Measurements from ENCODE around the gene ARL2BP.

Gene ARL2BP

DNA sequence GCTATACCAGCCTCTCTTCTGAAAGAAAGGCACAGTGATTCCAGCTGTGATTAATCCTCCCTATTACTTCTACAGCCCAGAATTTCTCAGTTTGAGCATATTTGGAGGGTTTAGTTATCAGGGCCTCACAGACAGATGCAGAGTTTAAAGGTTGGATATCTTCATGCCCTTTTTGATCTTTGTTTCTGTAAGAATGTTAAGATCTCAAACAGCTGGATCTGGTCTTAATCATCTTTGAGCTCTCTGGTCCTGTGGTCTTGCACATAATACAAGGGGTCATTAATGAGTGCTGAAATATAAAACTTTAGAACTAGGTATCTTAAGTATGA is 9.1 kb upstream of the ARL2BP start:
- no peak for FAIRE-seq

DNA sequence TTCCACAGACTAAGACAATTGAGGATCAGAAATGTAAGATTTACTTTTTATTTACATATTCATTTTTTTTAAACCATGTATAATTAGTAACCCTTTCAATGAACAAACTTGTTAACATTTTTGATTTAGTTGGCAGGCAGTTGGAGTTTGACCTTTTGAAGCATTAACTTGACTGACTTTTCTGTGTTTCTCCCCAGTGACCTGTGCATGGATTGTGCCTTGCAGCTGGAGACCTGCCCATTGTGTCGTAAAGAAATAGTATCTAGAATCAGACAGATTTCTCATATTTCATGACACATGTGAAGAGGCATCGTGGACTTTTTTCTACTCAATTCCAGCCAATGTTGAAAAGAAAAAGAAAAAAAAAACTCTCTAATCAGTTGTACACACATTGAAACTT is 6.4 kb upstream of the ARL2BP start:
- no peak for FAIRE-seq

DNA sequence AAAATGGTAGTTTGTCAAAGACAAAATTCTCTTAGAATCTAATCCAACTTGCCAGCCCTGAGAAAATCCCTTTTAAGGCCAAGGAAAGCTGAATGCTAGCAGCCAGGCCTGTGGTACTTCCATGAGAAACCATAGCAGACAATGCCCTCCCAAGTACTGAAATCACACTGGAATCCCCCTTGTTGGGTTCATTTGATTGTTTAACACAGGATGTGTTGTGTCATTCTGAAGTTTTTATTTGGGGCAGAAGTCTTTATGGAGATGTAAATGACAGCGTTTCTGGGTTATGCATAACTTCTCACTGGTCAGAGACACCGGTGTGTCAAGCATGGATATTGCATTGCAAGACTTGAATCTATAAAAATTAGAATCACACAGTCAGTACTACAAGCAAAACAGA is 6.0 kb upstream of the ARL2BP start:
- no peak for FAIRE-seq

DNA sequence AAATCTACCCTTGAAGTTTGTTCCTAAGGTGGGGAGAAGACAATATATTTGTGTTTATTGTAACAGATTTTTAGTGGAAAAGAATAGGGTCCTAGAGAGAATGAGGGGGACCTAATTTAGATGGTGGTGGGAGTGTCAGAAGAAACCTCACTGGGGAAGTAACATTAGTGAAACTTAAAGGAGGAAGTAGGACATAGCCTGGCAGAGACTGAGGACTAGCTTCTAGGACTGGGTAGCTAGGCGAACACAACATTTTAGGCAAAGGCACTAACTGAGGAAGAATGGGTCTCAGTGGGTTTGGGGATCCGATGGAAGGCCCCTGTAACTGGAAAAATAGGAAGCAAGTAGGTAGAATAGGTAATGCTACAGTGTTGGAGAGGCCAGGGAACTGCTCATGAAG is 4.2 kb upstream of the ARL2BP start:
- FAIRE-seq = no peak

DNA sequence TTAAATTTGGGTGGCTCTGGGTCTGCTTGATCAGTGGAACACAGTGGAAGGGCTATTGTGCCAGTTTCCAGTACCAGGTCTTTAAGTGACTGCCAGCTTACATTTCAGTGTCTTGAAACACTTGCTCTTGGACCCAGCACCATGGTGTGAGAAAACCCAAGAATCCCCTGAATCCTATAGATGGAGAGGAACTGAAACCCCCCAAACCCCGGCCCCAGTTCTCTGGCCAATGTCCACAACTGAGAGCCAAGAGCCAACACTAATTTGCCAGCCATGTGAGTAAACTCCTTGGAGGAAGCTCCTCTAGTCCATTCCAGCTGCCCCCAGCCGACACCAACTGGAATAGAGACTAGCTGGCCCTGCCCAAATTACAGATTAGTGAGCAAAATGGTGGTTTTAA is 2.4 kb upstream of the ARL2BP start:
- FAIRE-seq = no peak

DNA sequence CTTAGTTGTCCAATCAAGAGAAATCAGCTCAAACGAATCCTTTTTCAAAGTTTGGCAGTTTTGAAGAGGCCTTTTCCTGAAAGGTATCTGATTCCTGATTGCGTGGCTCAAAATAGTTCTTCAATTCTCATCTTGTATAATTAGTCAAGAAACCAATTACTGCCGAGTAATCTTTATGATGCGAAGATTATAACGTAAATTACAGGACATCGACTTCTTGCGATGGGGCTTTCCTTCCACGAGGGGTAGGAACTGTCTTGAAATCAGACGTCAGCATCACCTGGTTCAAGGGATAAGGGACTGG is 644 bp upstream of the ARL2BP start:
- no peak for FAIRE-seq

DNA sequence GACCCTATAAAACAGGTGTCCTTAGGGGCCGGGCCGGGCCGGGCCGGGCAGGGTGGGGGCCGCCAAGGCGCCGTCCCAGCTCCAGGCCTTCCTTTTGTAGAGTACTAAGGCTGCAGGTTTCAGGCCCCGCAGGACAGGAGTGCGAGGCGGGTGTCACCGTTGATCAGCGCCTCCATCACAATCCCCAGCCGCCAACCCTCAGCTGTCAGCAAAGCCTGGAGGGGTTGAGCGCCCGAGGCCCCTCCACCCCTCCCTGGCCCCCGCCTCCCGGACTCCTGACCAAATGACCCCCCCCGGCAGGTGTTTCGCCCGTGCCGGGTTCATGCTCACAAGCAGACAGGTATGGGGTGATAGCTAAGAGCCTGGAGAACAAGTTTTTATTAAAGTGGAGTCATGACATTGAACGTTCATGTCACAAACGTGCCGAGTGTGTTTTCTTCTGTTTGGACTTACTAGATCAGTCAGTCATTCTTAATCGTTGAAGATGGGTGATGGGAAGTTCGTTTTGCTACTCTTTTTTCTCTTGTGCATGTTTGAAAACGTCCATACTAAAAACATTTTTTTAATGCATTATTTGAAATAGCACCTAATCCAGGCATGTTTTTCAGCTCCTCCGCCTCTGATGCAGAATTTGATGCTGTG is 534 bp downstream of the ARL2BP start:
- FAIRE-seq = no peak

DNA sequence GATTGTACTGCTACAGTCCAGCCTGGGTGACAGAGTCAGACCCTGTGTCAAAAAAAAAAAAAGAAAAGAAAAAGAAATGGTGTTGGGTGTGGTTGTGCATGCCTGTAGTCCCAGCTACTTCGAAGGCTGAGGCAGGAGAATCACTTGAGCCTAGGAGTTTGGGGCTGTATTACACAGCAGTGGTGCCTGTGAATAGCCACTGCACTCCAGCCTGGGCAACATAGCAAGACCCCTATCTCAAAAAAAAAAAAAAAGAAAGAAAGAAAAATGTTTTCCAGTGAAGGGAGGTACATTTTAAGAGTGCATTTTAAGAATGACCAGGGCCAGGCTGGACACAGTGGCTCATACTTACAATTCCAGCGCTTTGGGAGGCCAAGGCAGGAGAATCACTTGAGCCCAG is 6.3 kb downstream of the ARL2BP start:
- FAIRE-seq = no peak

DNA sequence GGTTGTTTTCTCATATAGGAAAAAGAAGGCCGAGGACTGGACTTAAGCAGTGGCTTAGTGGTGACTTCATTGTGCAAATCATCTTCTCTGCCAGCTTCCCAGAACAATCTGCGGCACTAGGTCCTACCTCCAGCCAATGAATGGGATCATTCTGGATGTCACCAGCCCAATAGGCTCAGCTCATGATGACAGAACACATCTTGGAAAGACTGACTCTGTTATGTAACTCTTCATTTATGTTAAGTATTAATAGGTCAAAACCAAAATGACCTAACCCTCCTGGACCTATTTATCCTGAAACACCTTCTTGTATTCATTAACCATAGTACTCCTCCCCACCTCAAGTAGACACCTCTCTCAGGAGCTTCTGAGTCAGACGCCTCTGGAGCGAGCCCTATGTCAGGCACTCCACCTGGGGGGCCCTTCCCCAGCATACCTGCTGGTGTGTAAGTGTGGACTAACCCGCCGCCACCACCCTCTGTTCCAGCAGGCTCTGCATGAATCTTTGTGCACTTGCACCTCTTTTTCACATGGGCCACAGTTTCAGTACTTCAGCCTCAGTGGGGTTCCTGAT is 7.2 kb downstream of the ARL2BP start:
- no peak for FAIRE-seq

DNA sequence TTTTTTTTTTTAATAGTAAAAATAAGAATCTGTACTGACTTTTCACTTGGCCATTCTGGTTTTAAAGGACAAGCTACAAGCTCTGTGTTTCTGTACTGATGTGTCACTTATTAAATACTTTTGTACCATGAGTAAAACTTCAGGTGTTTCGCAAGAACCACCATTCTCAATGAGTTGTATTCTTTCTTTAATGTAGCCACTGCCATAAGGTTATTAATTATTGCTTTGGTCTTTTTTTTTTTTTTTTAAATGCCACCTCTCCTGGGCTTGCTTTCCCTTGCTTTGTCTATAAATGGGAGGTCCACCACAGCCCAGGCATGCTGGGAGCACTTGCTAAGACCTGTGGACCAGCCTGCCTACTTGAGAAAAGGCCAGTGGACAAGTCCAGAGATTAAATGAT is 8.4 kb downstream of the ARL2BP start:
- no peak for FAIRE-seq

DNA sequence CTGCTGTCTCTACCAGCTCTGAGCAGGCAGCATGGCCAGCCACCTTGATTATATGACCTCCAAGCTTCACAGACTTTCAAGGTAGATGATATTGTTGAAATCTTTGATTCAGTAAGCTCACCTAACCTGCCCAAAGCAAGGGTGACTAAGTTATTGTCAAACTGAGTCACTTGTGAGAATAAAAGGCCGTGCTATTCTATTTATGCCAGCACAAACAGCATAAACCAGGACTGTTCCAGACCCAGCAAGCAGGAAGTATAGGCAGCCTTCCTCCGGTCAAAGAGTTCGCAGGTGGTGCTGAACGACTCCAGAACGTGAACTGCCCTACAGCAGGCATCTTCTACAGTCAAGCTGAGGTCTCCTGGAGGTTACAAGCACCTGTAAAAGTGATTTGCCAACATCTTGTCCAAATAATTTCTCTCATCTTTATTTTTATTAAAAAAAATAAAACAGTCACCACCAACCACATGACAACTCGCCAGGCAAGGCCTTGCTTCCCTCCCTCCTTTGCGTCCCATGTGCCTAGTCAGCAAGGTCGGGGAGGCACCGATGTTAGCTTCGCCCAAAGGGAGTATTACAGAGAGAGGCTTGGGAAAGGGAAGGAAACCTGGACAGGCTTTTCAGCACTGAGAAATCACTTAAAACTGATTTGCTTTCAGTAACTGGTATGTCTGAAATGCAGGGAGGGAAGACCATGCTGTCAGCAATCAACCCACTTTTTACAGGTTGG is 10.8 kb downstream of the ARL2BP start:
- FAIRE-seq = no peak

DNA sequence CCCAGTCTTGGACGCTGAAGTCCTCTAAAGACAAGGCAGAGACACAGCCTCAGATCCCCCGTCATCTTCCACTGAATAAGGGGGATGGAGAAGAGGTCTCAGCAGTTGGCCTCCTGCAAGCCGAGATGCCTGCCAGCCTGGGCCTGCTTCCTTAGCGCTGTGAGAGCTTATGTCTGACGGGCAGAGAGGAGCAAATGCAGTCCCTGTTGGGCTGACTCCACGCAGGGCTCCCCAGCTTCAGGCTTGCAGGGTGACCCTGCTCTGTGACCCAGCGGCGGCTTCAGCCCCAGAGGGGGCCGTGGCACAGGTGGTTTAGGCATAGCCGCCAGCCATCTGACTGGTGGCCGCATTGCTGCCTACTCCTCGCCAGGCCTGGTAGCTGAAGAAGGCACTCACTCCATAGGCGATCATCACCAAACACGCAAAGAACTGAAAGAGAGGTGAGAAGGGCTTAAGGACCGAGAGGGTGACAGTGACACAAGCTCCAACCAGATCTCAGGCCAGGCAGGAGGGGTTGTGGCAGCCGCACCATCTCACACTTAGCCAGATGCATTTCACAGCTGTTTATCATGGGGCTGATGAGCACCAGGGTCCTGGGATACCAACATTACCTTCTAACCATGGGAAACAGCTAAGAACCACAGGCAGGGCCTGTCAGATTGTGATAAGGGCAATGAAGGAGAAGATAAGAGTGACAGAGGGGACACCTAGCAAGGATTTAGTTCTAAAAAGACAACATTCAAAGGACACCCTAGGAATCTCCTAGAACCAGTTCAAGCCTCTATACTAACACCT is 11.7 kb downstream of the ARL2BP start:
- FAIRE-seq = no peak

DNA sequence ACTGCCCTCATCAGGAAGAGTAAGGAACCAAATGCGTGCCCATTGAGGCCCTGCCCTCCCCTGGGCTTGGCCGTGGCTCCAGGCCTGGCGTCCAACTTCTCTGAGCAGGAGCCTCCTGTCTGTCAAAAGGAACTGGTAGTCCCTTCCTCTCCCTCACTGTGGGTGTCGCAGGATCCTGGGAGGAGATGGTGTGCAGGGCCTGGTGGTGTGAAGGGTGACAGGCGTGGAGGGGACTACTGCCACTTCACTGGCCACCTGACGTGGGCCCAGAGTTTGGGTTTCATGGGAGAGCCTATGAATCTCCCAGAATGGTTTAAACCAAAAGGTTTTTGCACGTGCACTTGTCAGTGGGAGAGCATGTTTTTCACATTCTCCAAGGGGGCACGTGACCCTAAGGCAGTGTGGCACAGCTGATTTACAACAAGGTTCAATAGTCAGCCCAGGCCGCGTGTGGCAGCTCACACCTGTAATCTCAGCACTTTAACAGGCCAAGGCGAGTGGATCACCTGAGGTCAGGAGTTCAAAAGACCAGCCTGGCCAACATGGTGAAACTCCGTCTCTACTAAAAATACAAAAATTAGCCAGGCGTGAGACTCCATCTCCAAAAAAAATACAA is 12.5 kb downstream of the ARL2BP start:
- no peak for FAIRE-seq

DNA sequence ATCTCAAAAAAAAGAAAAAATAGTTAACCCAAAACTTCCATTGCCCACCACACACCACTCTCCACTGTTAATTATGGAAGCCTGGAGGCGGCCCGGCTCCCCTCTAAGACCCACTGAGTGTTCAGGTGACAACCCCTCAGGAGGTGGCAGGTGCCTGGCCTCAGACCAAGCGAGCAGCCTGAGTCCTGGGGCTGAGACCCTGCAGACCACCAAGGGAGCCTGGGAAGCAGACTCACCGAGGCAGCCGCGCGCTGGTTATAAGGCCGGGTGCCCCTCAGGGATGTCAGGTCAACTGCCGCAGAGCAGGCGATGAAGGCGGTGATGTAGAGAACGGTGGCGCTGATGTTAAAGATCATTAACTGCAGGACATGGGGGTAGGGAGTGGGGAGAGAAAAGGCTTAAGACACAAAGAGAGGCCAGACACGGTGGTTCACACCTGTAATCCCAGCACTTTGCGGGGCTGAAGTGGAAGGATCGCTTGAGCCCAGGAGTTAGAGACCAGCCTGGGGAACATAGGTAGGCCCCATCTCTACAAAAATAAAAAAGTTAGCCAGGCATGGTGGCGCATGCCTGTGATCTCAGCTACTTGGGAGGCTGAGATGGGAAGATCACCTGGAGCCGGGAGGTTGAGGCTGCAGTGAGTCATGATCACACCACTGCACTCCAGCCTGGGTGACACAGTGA is 13.3 kb downstream of the ARL2BP start:
- no peak for FAIRE-seq

DNA sequence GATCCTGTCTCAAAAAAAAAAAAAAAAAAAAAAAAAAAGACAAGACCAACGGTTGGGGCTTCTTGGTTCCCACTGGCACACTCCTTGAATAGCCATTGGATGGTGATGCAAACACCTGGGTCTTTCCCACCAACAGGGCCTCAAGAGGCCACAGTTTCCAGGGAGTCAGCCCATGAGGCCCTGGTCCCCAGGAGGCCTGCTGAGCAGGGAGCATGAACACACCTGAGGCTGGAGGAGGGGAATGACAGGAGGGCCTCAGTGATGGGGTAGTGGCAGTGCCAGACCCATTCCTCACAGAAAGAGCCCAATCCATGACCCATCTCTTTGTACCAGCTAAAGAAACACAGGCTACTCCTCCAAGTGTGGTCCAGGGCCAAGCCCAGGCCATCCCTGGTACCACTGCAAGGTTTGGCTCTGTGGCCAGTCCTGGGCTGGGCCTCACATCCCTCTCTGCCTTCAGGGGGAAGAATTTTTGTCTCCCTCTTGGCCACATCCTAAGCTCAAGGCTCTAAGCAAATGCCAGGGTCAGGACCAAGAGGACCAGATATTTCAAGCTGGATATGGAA is 13.9 kb downstream of the ARL2BP start:
- FAIRE-seq = no peak

DNA sequence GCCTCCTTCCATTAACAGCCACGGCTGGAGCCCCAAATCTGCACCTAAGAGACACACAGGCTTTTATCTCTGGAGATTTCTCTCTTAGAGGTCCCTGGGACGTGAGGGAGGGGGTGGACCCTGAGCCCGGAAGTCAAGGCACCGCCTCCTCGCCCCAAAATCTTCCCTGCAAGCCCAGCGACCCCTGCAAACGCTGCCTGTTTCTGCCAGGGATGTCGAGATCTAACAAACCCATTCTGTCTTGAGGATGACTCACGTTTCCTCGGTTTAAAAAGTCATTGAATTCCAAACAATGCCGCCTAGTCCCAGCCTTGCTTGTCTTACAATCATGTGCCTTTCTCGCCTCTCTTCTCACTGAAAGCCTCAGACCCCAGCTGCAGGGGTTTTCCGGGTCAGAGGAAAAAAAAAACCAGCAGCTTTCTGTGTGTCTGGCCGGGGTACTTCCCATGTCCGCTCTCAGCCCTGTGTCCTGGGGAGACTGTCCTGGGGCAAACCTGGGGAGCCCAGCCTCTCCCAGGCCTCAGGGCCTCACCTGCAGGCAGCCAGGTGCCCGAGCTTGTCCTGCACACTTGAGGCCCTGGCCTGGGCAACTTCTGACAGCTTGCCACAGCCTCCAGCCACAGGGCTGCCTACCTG is 15.4 kb downstream of the ARL2BP start:
- FAIRE-seq = no peak

DNA sequence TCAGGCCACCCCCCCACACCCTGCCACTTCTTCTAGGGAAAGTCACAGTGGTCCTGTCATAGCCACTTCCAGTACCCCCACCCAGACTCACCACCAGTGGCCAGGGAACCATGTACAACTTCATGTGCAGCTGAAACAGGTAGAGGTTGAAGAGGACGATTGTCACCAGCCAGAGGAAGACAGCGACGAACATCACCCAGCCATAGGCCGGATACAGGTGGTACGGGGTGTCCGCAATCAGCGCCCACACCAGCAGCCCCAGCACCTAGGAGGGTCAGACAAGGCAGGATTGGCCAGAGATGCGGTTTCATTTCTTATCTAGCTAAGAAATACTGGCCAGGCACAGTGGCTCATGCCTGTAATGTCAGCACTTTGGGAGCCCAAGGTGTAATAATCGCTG is 16.7 kb downstream of the ARL2BP start:
- no peak for FAIRE-seq

DNA sequence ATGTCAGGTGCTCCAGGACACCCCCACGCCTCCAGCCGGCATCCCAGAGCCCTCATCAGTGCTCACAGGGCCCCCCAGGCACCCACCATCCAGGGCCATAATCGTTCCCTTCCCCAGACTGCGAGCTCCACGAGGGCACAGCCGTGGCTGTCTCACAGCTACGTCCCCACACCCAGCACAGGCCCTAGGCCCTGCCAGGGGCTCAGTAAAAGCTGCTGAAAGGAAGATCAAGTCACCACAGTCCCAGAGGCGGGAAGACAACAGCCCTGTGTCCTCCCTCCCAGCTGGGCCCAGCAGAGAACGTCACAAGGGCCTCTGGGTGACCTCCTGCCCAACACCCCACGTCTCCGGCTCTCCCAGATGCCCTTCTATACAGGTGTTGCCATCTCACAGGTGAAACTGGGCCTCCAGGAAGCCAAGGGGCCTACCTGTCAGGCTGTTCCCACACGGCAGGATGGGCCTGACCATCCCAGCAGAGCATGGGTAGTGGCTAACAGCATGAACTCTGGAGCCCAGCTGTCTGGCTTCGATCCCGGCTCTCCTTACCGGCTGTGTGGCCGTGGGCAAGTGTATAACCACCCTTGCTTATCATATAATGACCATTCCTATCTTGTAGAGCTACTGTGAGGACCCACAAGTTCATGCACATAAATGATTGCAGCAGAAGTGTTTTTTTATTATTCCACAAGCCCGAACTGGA is 17.9 kb downstream of the ARL2BP start:
- FAIRE-seq = no peak

DNA sequence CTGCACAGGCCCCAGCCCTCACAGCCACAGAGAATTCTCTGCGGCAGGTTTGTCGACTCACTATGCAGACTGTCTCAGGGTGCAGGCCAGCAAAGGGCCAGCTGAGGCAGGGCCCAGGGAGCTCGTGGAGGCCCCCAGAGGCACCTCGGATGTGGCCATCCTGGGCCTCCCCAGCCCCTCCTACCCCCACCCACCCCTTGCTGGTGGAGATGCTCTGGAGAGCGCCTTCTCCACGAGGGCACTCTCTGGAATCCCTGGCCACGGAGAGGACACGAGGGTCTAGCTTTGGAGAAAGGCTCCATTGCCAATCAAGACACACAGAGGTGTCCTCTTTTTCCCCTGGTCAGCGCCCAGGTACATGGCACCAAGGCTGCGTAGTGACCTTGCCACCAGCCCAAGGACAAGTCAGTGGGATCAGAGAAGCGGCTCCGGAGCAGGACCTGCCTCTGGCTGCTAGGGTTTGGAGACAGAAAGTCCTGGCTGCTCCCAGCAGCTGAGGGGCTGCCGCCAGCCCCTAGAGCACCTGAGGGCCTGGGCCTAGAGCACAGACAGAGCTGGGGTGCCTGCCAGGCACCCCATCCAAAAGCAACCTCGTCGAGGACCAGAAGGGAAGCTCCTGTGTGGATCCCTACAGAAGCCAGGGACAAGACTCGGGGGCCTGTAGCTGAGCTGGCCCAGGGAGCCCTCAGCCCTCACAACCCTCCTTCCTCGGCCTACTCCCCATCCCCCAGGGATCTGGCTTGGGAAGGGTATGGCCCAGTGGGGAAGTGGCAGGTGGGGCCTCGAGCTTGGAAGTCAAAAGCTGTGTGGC is 18.7 kb downstream of the ARL2BP start:
- FAIRE-seq = no peak

DNA sequence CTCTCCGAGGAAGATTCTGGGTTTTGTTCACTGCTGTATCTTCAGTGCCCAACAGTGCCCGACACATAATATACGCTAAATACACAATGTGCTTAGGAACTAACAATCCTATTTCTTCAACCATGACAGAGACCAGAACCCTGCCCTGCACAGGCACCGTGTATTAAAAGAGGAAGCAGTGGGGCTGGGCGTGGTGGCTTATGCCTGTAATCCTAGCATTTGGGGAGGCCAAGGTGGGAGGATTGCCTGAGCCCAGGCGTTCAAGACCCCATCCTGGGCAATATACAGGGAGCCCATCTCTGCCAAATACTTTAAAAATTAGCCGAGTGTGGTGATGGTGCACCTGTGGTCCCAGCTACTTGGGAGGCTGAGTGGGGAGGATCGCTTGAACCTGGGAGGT is 19.3 kb downstream of the ARL2BP start:
- FAIRE-seq = no peak

DNA sequence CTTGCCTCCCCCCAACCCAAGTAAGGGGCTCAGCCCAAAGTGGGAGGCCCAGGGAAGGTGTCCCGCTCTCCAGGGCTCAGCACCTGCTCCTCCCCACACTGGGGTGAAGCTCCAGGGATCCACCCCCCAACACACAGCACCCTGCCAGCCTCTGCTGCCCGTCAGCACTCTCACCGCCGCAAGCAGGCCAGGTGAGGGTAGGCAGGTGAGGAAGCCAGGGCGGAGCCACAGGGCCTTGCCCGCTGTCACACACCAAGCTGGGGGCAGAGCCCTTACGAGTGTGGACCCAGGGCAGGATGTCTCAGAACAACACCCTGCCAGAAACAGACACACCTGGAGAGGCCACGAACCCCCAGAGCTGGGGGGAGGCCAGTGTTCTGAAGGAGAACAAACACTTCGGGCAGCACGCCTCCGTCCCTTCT is 19.9 kb downstream of the ARL2BP start:
- no peak for FAIRE-seq
